Hepatocyte (in vitro differentiated cells): ENCODE data around the gene ZC3H7B. TPM values are rescaled to one million over a fixed set of nuclear protein-coding genes. Genes with fewer than 3 reads are reported as not detected.

Experiments used
- DNase-seq: peaks from one replicate; pipeline ENCODE4 v3.0.0-alpha.2; 2016; ENCODE audit warnings: low spot score
- H2AFZ ChIP-seq: fragments of 200-600 bp; sonication (generic); 2 replicates; pipeline ENCODE4 v1.6.0; 2016; ENCODE audit warnings: antibody characterized with exemption, mild to moderate bottlenecking
- H3K27ac ChIP-seq: fragments of 200-600 bp; sonication (generic); 2 replicates; pipeline ENCODE4 v1.5.1; 2016; ENCODE audit warnings: mild to moderate bottlenecking
- H3K27me3 ChIP-seq: fragments of 200-600 bp; sonication (generic); 2 replicates; pipeline ENCODE4 v1.6.1; 2016
- H3K36me3 ChIP-seq: fragments of 200-600 bp; sonication (generic); replicated peaks from 2 replicates; pipeline ENCODE4 v1.5.1; 2016; ENCODE audit warnings: low read depth; ENCODE audit not compliant: insufficient read depth
- H3K4me1 ChIP-seq: fragments of 200-600 bp; sonication (generic); 2 replicates; pipeline ENCODE4 v1.5.1; 2016; ENCODE audit warnings: mild to moderate bottlenecking, moderate library complexity; ENCODE audit not compliant: insufficient read depth
- H3K4me2 ChIP-seq: fragments of 200-600 bp; sonication (generic); 2 replicates; pipeline ENCODE4 v1.6.0; 2016
- H3K4me3 ChIP-seq: fragments of 200-600 bp; sonication (generic); 2 replicates; pipeline ENCODE4 v1.5.1; 2016; ENCODE audit warnings: mild to moderate bottlenecking
- H3K79me2 ChIP-seq: fragments of 200-600 bp; sonication (generic); 2 replicates; pipeline ENCODE4 v1.6.0; 2017; ENCODE audit warnings: mild to moderate bottlenecking
- H3K9me2 ChIP-seq: fragments of 200-600 bp; sonication (generic); replicated peaks from 2 replicates; pipeline ENCODE4 v1.6.0; 2017; ENCODE audit warnings: mild to moderate bottlenecking; ENCODE audit not compliant: insufficient read depth
- H3K9me3 ChIP-seq: fragments of 200-600 bp; sonication (generic); 2 replicates; pipeline ENCODE4 v1.5.1; 2016; ENCODE audit warnings: low read depth, mild to moderate bottlenecking
- H4K20me1 ChIP-seq: fragments of 200-600 bp; sonication (generic); 2 replicates; pipeline ENCODE4 v1.6.0; 2016; ENCODE audit warnings: mild to moderate bottlenecking; ENCODE audit not compliant: insufficient read depth, poor library complexity, severe bottlenecking
- CTCF ChIP-seq: fragments of 200-600 bp; sonication (generic); IDR thresholded peaks from 2 replicates; pipeline ENCODE4 v1.5.1; 2016; ENCODE audit warnings: antibody characterized with exemption, mild to moderate bottlenecking; ENCODE audit not compliant: poor library complexity
- EZH2 ChIP-seq: fragments of 200-600 bp; sonication (generic); IDR thresholded peaks from 2 replicates; pipeline ENCODE4 v1.6.1; 2016; ENCODE audit warnings: antibody characterized with exemption, mild to moderate bottlenecking, borderline replicate concordance
- EZH2phosphoT487 ChIP-seq: fragments of 200-600 bp; sonication (generic); IDR thresholded peaks from one replicate; pipeline ENCODE4 v1.6.1; 2018; ENCODE audit warnings: antibody characterized with exemption, mild to moderate bottlenecking, low read depth, moderate library complexity; ENCODE audit not compliant: unreplicated experiment, severe bottlenecking
- WGBS: methylation state at CpG from one replicate; pipeline ENCODE4 v1.1.6; 2016; ENCODE audit warnings: low lambda C conversion rate; ENCODE audit errors: missing lambda C conversion rate; 5-methylcytosine and 5-hydroxymethylcytosine counted together
- polyA plus RNA-seq: library from polyadenylated mRNA; unstranded; fragments of >200 nt; fragmentation: Nextera tagmentation; extraction: Ambion mirVana; gene quantifications from 2 replicates; pipeline ENCODE4 v1.2.1, GENCODE V29; 2016
- total RNA-seq: library from RNA; depleted of rRNA; stranded (reverse); fragments of >200 nt; gene quantifications from 2 replicates; pipeline ENCODE4 v1.2.3, GENCODE V29; 2014

The ZC3H7B gene
- total and polyA plus RNA-seq, 2 experiments from 2014 or later, result 6.9 to 30.5 TPM

- Histone ChIP-seq H3K4me2 (no peak overlapping the region), H3K36me3 (no peaks in the 10 kb centered on the region), H3K4me3 (no peak overlapping the region), H3K9me2 (no peaks in the 10 kb centered on the region), H2AFZ (no peak overlapping the region), H3K79me2 (no peaks in the 10 kb centered on the region), H3K4me1 (peaks cover 4% of the 10 kb centered on the region), H4K20me1 (no peaks in the 10 kb centered on the region), H3K9me3 (no peaks in the 10 kb centered on the region), H3K27ac (peak overlapping the region; percentile 40), H3K27me3 (no peaks in the 10 kb centered on the region)
- TF ChIP-seq EZH2 (no peak), EZH2phosphoT487 (no peak), CTCF (no peak)
- DNase-seq, result no peak
- WGBS, result 98% methylated on average over 11 of the region's 11 CpGs
Observed at GRCh38 chr22:41394012-41394356, 92.7 kb downstream of the ZC3H7B start.

- H2AFZ ChIP-seq, result no peak overlapping the region
- no peaks in the 10 kb centered on the region for H3K9me2 ChIP-seq
- no peak for DNase-seq
- H3K36me3 ChIP-seq, result no peaks in the 10 kb centered on the region
- WGBS, result 97% methylated on average over 36 of the region's 37 CpGs
- H3K4me3 ChIP-seq, result no peak overlapping the region
- H3K9me3 ChIP-seq, result no peaks in the 10 kb centered on the region
- no peaks in the 10 kb centered on the region for H3K27me3 ChIP-seq
- no peak overlapping the region for H3K27ac ChIP-seq
- H4K20me1 ChIP-seq, result no peaks in the 10 kb centered on the region
- no peak for TF ChIP-seq CTCF
- TF ChIP-seq EZH2phosphoT487, result no peak
- no peak for TF ChIP-seq EZH2
- H3K4me2 ChIP-seq, result no peak overlapping the region
- H3K79me2 ChIP-seq, result no peaks in the 10 kb centered on the region
- H3K4me1 ChIP-seq, result peaks cover 9% of the 10 kb centered on the region
Observed at GRCh38 chr22:41395531-41396240, 94.4 kb downstream of the ZC3H7B start.

GRCh38 chr22:41397143-41397811 is 96.0 kb downstream of the ZC3H7B start:
- Histone ChIP-seq H3K9me3 (no peaks in the 10 kb centered on the region), H3K27ac (peak overlapping the region; percentile 75), H3K4me2 (peak overlapping the region; percentile 37), H3K79me2 (no peaks in the 10 kb centered on the region), H3K27me3 (no peaks in the 10 kb centered on the region), H3K36me3 (no peaks in the 10 kb centered on the region), H2AFZ (no peak overlapping the region), H3K9me2 (no peaks in the 10 kb centered on the region), H3K4me1 (peaks cover 16% of the 10 kb centered on the region), H3K4me3 (no peak overlapping the region), H4K20me1 (no peaks in the 10 kb centered on the region)
- TF ChIP-seq EZH2phosphoT487, result no peak
- no peak for TF ChIP-seq CTCF
- no peak for TF ChIP-seq EZH2
- peak; percentile 46 for DNase-seq
- 68% methylated on average over 19 of the region's 19 CpGs for WGBS
